ENCODE data around the gene B3GAT3.

DNA sequence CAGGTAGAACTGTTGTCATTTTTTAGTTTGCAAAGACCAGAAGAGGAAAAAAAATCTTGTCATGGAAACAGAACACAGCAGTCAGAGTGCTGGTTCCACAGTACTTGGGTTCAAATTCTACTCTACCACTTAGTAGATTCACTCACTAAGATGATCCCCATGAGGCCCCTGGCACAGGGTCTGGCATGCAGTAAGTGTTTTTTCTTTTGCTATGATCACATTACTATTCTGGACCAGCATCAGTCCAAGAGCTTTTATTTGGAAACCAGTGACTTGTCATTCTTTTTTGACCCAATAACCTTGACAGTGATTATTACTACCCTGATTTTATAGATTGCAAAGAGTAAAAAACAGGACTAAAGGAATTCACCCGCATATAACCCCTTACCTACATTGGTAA is 52.2 kb downstream of the B3GAT3 start:
- TF ChIP-seq EZH2phosphoT487 (IDR thresholded peaks at IDR 0.05; ENCODE audit: borderline replicate concordance, low read length) = no peak
- TF ChIP-seq, protein P1, sequence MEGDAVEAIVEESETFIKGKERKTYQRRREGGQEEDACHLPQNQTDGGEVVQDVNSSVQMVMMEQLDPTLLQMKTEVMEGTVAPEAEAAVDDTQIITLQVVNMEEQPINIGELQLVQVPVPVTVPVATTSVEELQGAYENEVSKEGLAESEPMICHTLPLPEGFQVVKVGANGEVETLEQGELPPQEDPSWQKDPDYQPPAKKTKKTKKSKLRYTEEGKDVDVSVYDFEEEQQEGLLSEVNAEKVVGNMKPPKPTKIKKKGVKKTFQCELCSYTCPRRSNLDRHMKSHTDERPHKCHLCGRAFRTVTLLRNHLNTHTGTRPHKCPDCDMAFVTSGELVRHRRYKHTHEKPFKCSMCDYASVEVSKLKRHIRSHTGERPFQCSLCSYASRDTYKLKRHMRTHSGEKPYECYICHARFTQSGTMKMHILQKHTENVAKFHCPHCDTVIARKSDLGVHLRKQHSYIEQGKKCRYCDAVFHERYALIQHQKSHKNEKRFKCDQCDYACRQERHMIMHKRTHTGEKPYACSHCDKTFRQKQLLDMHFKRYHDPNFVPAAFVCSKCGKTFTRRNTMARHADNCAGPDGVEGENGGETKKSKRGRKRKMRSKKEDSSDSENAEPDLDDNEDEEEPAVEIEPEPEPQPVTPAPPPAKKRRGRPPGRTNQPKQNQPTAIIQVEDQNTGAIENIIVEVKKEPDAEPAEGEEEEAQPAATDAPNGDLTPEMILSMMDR (conservative IDR thresholded peaks at IDR 0.05; ENCODE audit: low read depth, low read length) = no peak
- no peak for TF ChIP-seq EZH2 (IDR thresholded peaks at IDR 0.05; ENCODE audit: low read length, unreplicated experiment)

Measured in PC-3 (cell line).